Measurements from ENCODE around the gene RPUSD4. TPM values are rescaled to one million over a fixed set of nuclear protein-coding genes. Genes with fewer than 3 reads are reported as not detected.

RPUSD4 gene
- total RNA-seq, 1 experiment from 2014 or later, result 42.9 TPM

DNA sequence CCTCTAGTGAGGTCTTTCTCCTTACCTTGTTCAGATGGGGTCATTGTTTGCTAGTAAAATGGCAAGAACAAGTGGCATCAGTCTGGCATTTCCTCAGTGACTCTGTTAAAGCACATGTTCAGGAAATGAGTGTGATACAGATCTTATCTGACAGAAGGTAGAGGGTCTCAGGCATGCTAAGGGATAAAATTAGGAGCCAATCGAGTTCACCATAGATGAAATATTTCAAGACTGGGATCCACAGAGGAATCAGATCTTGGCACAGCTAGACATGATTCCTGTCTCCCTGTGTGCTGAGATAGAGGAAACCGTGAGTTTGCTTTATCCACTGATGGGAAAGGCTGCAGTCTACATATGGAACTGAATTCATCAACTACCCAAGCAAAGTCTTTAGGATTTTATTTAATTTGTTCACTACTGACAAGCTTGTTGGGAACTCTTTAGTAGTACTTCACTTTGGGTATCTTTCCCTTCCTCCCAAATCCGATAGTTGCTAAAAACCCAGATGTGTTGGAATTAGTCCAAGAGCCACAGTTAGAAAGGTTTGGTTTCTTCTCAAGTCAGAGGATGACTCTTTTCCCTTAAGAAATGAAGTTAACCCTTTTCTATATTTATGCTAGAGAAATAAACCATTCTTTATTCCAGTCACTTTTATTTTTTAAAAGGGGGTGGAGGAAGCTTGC, 18.5 kb upstream of the RPUSD4 start:
- WGBS (ENCODE audit: extremely low coverage, insufficient read length, low lambda C conversion rate), result no CpG with 5 or more reads among the region's 3 CpGs
- H3K27me3 ChIP-seq (ENCODE audit: insufficient read depth, low read length), result no peaks in the 10 kb centered on the region
- H3K9ac ChIP-seq (ENCODE audit: extremely low read depth, insufficient read length, low read length), result no peak overlapping the region
- no peak overlapping the region for H4K91ac ChIP-seq (ENCODE audit: insufficient read length, low read depth, low read length)
- H2AFZ ChIP-seq (ENCODE audit: low read length), result no peak overlapping the region
- Mint-ChIP-seq H3K36me3 (ENCODE audit: insufficient read depth in 1 of 3, low read depth in 3 of 3) (peaks cover 13 to 30% (median 17%) of the 10 kb centered on the region in 3 experiments), H3K27me3 (ENCODE audit: low read depth) (no peaks in the 10 kb centered on the region), H3K9me3 (peaks cover 12 to 15% of the 10 kb centered on the region in 2 experiments), H3K4me1 (no peaks in the 10 kb centered on the region), H3K4me3 (no peak overlapping the region), H3K27ac (no peak overlapping the region)
- H3K4ac ChIP-seq (ENCODE audit: low read depth, low read length), result no peak overlapping the region
- H3K23me2 ChIP-seq (ENCODE audit: insufficient read length, low read depth, low read length, poor library complexity, severe bottlenecking), result no peaks in the 10 kb centered on the region
- H2BK120ac ChIP-seq (ENCODE audit: low read depth, low read length, poor library complexity, severe bottlenecking), result no peak overlapping the region
- no peak overlapping the region for H3K27ac ChIP-seq (ENCODE audit: insufficient read length, low read depth, low read length)
- H2BK20ac ChIP-seq (ENCODE audit: low read depth, low read length, poor library complexity, severe bottlenecking), result no peak overlapping the region
- H3K56ac ChIP-seq (ENCODE audit: insufficient read length, low read depth, low read length), result no peak overlapping the region
- no peak overlapping the region for H4K5ac ChIP-seq (ENCODE audit: insufficient read length, low read depth, low read length)
- TF ChIP-seq CTCF (conservative IDR thresholded peaks at IDR 0.05), result no peak
- no peak overlapping the region for H3K23ac ChIP-seq (ENCODE audit: insufficient read length, low read depth, low read length)
- no peaks in the 10 kb centered on the region for H4K20me1 ChIP-seq (ENCODE audit: control insufficient read depth, insufficient read depth, insufficient read length)
- H3K14ac ChIP-seq (ENCODE audit: insufficient read depth, low read length), result no peak overlapping the region
- no peaks in the 10 kb centered on the region; the same call in 1 of the 2 replicates for H3K79me2 ChIP-seq (ENCODE audit: insufficient read depth, low read length)
- H3K4me1 ChIP-seq (ENCODE audit: insufficient read depth, low read length), result no peaks in the 10 kb centered on the region
- no peak overlapping the region for H3K18ac ChIP-seq (ENCODE audit: insufficient read length, low read depth, low read length)
- H3K79me1 ChIP-seq (ENCODE audit: insufficient read depth, low read depth, low read length, poor library complexity, severe bottlenecking), result no peaks in the 10 kb centered on the region
- H2BK12ac ChIP-seq (ENCODE audit: insufficient read length, low read depth, low read length), result no peak overlapping the region
- H3T11ph ChIP-seq (ENCODE audit: low read length), result no peak overlapping the region
- H4K8ac ChIP-seq (replicated peaks; ENCODE audit: insufficient read length, low read depth, low read length), result no peak overlapping the region
- no peak overlapping the region for H2AK5ac ChIP-seq (ENCODE audit: insufficient read length, low read length)
- H3K9me3 ChIP-seq (ENCODE audit: control insufficient read depth, low read depth, low read length), result no peaks in the 10 kb centered on the region
- H2BK5ac ChIP-seq (ENCODE audit: insufficient read length, low read length), result no peak overlapping the region
- no peak overlapping the region for H3K4me2 ChIP-seq (ENCODE audit: insufficient read depth, insufficient read length, low read length)
- no peak for DNase-seq
- no peak overlapping the region for H2BK15ac ChIP-seq (ENCODE audit: low read depth, low read length)
